Esophagus muscularis mucosa (tissue), 4 donors: Measurements from ENCODE around the gene JPH4. TPM values are rescaled to one million over a fixed set of nuclear protein-coding genes. Genes with fewer than 3 reads are reported as not detected.

ENCODE experiments used
- DNase-seq: peaks from one replicate; pipeline ENCODE4 v3.0.0-alpha.2; 2017; ENCODE audit errors: extremely low spot score
- H3K27ac ChIP-seq, 4 donors: fragments of 200-600 bp; sonication (generic); replicated peaks in 1 of 4; 1 replicate in 3 of 4; 2 replicates in 1 of 4; pipeline ENCODE4 v1.5.1; 2016 to 2019; ENCODE audit warnings: mild to moderate bottlenecking in 1 of 4
- H3K27me3 ChIP-seq, 4 donors: fragments of 200-600 bp; sonication (generic); one replicate each; pipeline versions ENCODE4 v1.5.1 to v1.6.0; 2016 to 2019
- H3K36me3 ChIP-seq, 4 donors: fragments of 200-600 bp; sonication (generic); one replicate each; pipeline ENCODE4 v1.5.1; 2016 to 2019
- H3K4me1 ChIP-seq, 4 donors: fragments of 200-600 bp; sonication (generic); one replicate each; pipeline ENCODE4 v1.5.1; 2016 to 2019
- H3K4me3 ChIP-seq, 4 donors: fragments of 200-600 bp; sonication (generic); 1 replicate in 2 of 4; 2 replicates in 2 of 4; pipeline ENCODE4 v1.5.1; 2016 to 2019; ENCODE audit warnings: mild to moderate bottlenecking in 4 of 4, moderate library complexity in 1 of 4
- H3K9me3 ChIP-seq, 4 donors: fragments of 200-600 bp; sonication (generic); 1 replicate in 3 of 4; 2 replicates in 1 of 4; pipeline ENCODE4 v1.5.1; 2016 to 2019
- EP300 ChIP-seq: sonication (generic); formaldehyde crosslinking; IDR thresholded peaks from one replicate; pipeline ENCODE4 v1.6.1; 2017; ENCODE audit warnings: antibody characterized with exemption
- POLR2A ChIP-seq: fragments of 450-650 bp; IDR thresholded peaks from one replicate; pipeline ENCODE4 v1.6.1; 2017; ENCODE audit warnings: antibody characterized with exemption, moderate library complexity, mild to moderate bottlenecking, low read depth
- POLR2AphosphoS5 ChIP-seq, 2 donors: sonication (generic); formaldehyde crosslinking; IDR thresholded peaks; one replicate each; pipeline ENCODE4 v1.6.1; 2017; ENCODE audit warnings: antibody characterized with exemption in 2 of 2
- WGBS: methylation state at CpG from one replicate; pipeline ENCODE4 v1.1.5; 2018; 5-methylcytosine and 5-hydroxymethylcytosine counted together
- intact Hi-C: fragments of 100-400 bp; cut with DNase I; formaldehyde crosslinking; loops from one replicate; pipeline ENCODE4 v1.15.1; 2023
- total RNA-seq, 4 donors: library from RNA; depleted of rRNA; stranded (reverse); fragments of >200 nt; gene quantifications; one replicate each; pipeline versions ENCODE4 v1.1.0 to v1.2.1, GENCODE V29; 2016
- TF ChIP-seq, protein P1 (sequence below), 3 experiments: fragments of 200-600 bp in 2 of 3; fragments of 450-650 bp in 1 of 3; sonication (generic) in 2 of 3; IDR thresholded peaks; one replicate each; pipeline ENCODE4 v1.5.1; 2017 to 2019; ENCODE audit warnings: antibody characterized with exemption in 3 of 3, mild to moderate bottlenecking in 2 of 3, moderate library complexity in 1 of 3

The JPH4 gene
- total RNA-seq, 4 donors from 2014 or later: 0.83 to 2.8 (median 2.0) TPM

- intact Hi-C loops: no loop called here
- peaks cover 0 to 22% (median 4%) of the 10 kb centered on the region in 4 donors for H3K36me3 ChIP-seq
- WGBS: 92% methylated on average over 9 of the region's 16 CpGs
These were observed 55.2 kb downstream of the JPH4 start for GRCh38 chr14:23523229-23524016.

DNA sequence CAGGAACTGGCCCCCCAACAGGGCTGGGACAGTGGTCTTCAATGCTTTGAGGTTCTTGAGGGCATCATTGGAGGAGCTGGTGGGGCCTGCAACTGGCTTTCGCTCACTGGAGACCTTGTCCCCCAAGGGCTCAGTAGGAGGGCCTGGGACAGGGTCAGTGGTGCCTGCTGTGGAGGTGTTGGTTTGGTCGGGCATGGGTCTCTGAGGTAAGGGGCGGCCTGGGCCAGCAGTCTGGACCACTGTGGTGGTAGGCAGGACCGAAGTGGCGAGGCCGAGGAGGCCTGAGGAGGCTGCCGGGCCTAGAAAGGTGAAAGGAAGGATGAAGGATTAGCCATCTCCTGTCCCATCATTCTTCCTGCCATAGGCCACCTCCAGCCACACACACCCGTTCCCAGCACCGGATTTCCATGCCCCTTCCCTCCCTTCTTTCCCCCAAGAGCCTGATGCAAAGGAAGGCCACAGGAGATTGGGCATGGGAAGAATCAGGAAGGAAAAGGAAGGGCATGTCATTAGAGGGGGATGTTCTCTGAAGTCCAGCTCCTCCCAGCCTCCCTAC, 55.9 kb downstream of the JPH4 start:
- Histone ChIP-seq H3K4me3 (no peak overlapping the region), H3K9me3 (no peaks in the 10 kb centered on the region), H3K36me3 (peaks cover 0 to 22% (median 4%) of the 10 kb centered on the region in 4 donors), H3K4me1 (no peaks in the 10 kb centered on the region), H3K27me3 (no peaks in the 10 kb centered on the region), H3K27ac (no peak overlapping the region)
- 84% methylated on average over 8 of the region's 9 CpGs for WGBS
- no peak for DNase-seq
- intact Hi-C loops: no loop called here
- TF ChIP-seq, protein P1, sequence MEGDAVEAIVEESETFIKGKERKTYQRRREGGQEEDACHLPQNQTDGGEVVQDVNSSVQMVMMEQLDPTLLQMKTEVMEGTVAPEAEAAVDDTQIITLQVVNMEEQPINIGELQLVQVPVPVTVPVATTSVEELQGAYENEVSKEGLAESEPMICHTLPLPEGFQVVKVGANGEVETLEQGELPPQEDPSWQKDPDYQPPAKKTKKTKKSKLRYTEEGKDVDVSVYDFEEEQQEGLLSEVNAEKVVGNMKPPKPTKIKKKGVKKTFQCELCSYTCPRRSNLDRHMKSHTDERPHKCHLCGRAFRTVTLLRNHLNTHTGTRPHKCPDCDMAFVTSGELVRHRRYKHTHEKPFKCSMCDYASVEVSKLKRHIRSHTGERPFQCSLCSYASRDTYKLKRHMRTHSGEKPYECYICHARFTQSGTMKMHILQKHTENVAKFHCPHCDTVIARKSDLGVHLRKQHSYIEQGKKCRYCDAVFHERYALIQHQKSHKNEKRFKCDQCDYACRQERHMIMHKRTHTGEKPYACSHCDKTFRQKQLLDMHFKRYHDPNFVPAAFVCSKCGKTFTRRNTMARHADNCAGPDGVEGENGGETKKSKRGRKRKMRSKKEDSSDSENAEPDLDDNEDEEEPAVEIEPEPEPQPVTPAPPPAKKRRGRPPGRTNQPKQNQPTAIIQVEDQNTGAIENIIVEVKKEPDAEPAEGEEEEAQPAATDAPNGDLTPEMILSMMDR (IDR thresholded peaks at IDR 0.05): no peak
- TF ChIP-seq POLR2A (no peak), EP300 (no peak), POLR2AphosphoS5 (IDR thresholded peaks at IDR 0.05) (no peak)

More at GRCh38 chr14:23523229-23524016, 55.2 kb downstream of the JPH4 start:
- Histone ChIP-seq H3K27me3 (no peaks in the 10 kb centered on the region), H3K27ac (no peak overlapping the region), H3K4me3 (no peak overlapping the region), H3K9me3 (no peaks in the 10 kb centered on the region), H3K4me1 (no peaks in the 10 kb centered on the region)
- TF ChIP-seq EP300 (no peak), POLR2A (no peak), POLR2AphosphoS5 (IDR thresholded peaks at IDR 0.05) (no peak)
- TF ChIP-seq, protein P1 (IDR thresholded peaks at IDR 0.05): no peak
- DNase-seq: no peak

DNA sequence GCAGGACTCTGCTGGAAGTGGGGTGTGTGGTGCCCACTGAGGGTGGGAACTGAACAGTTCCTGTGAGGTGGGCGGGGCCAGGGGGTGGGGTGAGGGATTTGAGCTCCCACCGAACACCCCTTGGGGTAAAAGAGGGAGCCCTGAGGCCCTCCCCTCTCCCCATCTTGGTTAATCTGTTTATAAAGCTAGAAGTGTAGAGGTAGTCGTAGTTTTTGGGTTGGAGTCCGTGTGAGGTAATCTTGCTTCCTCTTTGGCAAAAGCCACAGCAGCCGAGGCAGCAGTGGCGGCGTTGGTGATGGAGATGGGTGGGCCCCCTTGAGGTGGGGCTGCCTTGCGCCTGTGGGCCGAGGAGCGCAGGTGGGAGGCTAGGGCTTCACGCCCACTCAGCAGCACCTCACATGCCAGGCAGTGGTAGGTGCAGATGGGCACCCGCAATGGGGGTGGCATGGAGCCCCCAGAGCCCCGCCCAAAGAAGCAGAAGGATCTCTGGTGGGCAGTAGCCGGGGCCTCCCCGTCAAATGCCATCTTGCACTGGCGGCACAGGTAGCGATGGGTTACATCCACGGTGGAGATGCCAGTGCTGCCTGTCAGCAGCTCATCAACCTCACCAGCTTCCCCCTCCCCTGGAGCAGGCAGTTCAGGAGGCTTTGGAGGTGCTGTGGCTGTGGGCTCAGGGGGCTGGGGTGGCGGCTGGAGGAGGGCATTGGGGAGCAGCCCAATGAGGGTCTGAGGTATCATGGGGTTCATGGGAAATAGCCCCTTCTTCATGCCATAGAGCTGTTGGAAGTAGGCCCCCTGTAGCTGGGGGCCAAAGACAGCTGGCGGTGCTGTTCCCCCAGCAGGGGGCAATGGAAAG, 56.6 kb downstream of the JPH4 start:
- intact Hi-C loops: no loop called here
- no peak for TF ChIP-seq POLR2AphosphoS5 (IDR thresholded peaks at IDR 0.05)
- TF ChIP-seq, protein P1 (IDR thresholded peaks at IDR 0.05): no peak
- TF ChIP-seq EP300: no peak
- no peak for TF ChIP-seq POLR2A
- H3K36me3 ChIP-seq: peaks cover 0 to 22% (median 4%) of the 10 kb centered on the region in 4 donors

DNA sequence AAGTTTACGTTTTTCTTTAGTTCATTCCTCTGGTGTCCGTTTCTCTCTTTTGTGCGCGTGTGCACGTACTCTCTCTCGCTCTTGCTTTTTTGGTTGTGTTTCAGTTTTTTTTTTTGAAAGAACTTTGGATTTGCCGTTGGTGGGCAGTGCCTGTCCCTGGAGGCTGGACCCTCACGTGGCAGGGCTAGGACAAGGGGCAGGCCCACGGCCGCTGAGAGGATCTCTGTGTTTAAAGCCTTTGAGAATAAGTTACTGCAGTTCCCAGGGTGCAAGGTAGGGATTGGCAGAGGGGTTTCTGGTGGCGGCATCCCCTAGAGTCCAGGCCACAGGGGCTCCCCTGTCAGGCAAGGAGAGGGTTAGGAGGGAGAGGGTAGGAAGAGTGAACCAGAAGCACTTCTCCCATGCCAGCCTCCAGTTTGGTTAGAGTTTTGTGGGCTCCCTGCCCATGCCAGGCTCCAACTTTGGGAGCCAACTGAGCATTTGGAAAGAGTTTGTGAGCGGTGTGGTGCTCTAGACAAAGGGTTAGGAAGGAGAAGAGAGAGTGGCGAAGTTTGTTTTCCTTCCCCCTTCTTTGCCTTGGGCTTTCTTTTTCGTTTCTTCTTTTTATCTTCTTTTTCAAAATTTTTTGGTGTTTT, 57.6 kb downstream of the JPH4 start:
- H3K9me3 ChIP-seq: no peaks in the 10 kb centered on the region
- TF ChIP-seq POLR2A: no peak
- no peak for TF ChIP-seq EP300
- WGBS: 85% methylated on average over 14 of the region's 14 CpGs
- intact Hi-C loops: no loop called here
- no peaks in the 10 kb centered on the region for H3K4me1 ChIP-seq
- H3K4me3 ChIP-seq: no peak overlapping the region
- no peak for DNase-seq
- H3K27me3 ChIP-seq: no peaks in the 10 kb centered on the region
- no peak overlapping the region for H3K27ac ChIP-seq
- peaks cover 0 to 14% (median 3%) of the 10 kb centered on the region in 4 donors for H3K36me3 ChIP-seq

More for the DNA sequence above, 56.6 kb downstream of the JPH4 start:
- Histone ChIP-seq H3K9me3 (no peaks in the 10 kb centered on the region), H3K4me3 (no peak overlapping the region), H3K27me3 (no peaks in the 10 kb centered on the region), H3K27ac (no peak overlapping the region), H3K4me1 (no peaks in the 10 kb centered on the region)
- 83% methylated on average over 17 of the region's 20 CpGs for WGBS
- no peak for DNase-seq
